ENCODE results near the gene PTPA.

The PTPA gene

DNA sequence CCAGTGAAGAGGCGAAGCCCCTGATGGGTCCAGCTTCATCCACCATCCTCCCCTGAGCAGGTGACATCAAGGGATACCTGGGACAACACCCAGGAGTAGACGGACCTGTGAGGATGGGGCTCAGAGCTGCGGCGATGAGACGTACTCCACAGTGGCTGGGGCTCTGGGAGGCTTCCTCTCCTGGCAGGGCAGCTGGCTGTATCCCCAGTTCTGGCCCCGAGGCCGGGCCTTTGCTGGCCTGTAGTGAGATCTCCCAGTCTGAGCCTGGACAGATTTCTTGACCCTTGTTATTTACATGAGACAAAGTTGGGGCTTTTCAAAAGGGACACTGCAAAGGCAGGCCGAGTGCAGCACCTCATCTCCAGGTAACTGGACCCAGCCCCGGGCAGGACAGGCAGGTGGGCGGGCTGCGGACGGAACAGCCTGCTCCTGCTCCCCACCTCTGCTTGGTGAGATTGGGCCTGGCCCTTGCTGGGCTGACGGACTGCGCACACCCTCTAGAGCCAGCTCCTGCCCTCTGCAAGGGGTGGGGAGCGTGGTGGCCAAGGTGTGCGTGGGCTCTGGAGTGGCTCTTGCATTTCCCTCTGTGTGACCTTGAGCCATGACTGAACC is 43.8 kb downstream of the PTPA start:
- Histone ChIP-seq H3K79me2 (ENCODE audit: low read length) (no peaks in the 10 kb centered on the region), H3K4me3 (ENCODE audit: low read length) (no peak overlapping the region), H3K27me3 (ENCODE audit: low read depth, low read length) (no peaks in the 10 kb centered on the region), H4K20me1 (ENCODE audit: insufficient read depth, low read length) (no peaks in the 10 kb centered on the region), H2AFZ (ENCODE audit: low read depth, low read length) (no peak overlapping the region), H3K9me3 (ENCODE audit: insufficient read depth, low read length) (no peaks in the 10 kb centered on the region), H3K36me3 (replicated peaks; ENCODE audit: low read depth, low read length) (no peaks in the 10 kb centered on the region), H3K4me2 (ENCODE audit: low read length) (no peak overlapping the region), H3K9ac (ENCODE audit: low read length) (no peak overlapping the region), H3K4me1 (ENCODE audit: low read length) (no peaks in the 10 kb centered on the region), H3K27ac (ENCODE audit: low read length) (no peak overlapping the region)
- no peak for TF ChIP-seq EZH2phosphoT487 (IDR thresholded peaks at IDR 0.05; ENCODE audit: low read depth)
- TF ChIP-seq, protein P1, sequence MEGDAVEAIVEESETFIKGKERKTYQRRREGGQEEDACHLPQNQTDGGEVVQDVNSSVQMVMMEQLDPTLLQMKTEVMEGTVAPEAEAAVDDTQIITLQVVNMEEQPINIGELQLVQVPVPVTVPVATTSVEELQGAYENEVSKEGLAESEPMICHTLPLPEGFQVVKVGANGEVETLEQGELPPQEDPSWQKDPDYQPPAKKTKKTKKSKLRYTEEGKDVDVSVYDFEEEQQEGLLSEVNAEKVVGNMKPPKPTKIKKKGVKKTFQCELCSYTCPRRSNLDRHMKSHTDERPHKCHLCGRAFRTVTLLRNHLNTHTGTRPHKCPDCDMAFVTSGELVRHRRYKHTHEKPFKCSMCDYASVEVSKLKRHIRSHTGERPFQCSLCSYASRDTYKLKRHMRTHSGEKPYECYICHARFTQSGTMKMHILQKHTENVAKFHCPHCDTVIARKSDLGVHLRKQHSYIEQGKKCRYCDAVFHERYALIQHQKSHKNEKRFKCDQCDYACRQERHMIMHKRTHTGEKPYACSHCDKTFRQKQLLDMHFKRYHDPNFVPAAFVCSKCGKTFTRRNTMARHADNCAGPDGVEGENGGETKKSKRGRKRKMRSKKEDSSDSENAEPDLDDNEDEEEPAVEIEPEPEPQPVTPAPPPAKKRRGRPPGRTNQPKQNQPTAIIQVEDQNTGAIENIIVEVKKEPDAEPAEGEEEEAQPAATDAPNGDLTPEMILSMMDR (IDR thresholded peaks at IDR 0.05; ENCODE audit: low read depth, low read length): no peak

DNA sequence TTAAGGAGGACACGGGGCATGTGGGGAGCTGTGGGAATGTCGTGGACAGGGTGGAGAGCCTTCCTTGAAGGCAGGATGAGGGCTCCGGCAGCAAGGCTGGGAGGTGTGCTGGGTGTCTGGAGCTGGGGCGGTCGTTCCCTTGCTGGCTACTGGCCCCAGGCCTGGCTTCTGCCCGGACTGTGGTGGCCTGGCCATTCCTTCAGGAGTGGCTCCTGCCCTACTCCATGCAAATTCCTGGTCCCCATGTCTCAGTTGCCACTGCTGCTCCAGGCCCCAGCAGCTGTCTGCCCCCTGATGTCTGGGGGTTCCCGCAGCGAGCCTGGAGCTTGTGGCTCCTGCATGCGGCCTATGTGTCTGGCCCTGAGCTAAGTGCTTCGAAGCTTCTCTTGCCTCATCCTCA is 44.9 kb downstream of the PTPA start:
- H3K79me2 ChIP-seq (ENCODE audit: low read length): no peaks in the 10 kb centered on the region

DNA sequence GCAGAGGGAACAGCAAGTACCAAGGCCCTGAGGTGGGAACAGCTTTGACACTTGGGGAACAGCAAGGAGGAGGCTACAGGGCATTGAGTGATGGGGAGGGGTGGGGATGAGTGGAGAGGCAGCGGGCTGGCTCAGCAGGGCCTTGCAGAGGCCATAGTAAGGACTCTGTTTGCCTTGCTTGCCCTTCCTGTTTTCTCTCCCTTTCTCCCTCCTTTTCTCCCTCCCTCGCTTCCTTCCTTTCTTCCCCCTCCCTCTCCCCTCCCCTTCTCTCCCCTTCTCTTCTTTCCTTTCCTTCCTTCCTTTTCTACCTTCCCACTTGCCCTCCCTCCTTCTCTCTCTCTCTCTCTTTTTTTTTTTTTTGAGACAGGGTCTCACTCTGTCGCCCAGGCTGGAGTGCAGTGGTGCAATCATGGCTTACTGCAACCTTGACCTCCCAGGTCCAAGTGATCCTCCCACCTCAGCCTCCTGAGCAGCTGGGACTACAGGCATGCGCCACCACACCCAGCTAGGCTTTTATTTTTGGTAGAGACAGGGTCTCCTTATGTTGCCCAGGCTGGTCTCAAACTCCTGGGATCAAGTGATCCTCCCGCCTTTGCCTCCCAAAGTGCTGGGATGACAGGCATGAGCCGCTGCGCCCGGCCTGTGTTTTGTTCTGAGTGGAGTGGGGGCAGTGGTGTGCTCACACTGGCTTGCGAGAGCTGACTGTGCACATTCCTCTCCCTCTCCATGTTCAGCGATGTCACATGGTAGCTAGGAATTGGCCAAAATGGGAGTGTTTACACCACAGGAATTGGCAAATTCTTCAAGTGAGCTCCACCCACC is 49.7 kb downstream of the PTPA start:
- TF ChIP-seq, protein P1 (IDR thresholded peaks at IDR 0.05; ENCODE audit: low read depth, low read length): no peak
- TF ChIP-seq EZH2phosphoT487 (IDR thresholded peaks at IDR 0.05; ENCODE audit: low read depth): no peak
- Histone ChIP-seq H3K4me2 (ENCODE audit: low read length) (no peak overlapping the region), H3K9ac (ENCODE audit: low read length) (no peak overlapping the region)

More for the DNA sequence above, 44.9 kb downstream of the PTPA start:
- H4K20me1 ChIP-seq (ENCODE audit: insufficient read depth, low read length): no peaks in the 10 kb centered on the region
- no peaks in the 10 kb centered on the region for H3K27me3 ChIP-seq (ENCODE audit: low read depth, low read length)
- no peak overlapping the region for H3K27ac ChIP-seq (ENCODE audit: low read length)
- H2AFZ ChIP-seq (ENCODE audit: low read depth, low read length): no peak overlapping the region
- TF ChIP-seq, protein P1 (IDR thresholded peaks at IDR 0.05; ENCODE audit: low read depth, low read length): no peak
- TF ChIP-seq EZH2phosphoT487 (IDR thresholded peaks at IDR 0.05; ENCODE audit: low read depth): no peak
- no peaks in the 10 kb centered on the region for H3K4me1 ChIP-seq (ENCODE audit: low read length)
- H3K4me3 ChIP-seq (ENCODE audit: low read length): no peak overlapping the region
- no peaks in the 10 kb centered on the region for H3K9me3 ChIP-seq (ENCODE audit: insufficient read depth, low read length)
- no peaks in the 10 kb centered on the region for H3K36me3 ChIP-seq (replicated peaks; ENCODE audit: low read depth, low read length)
- H3K4me2 ChIP-seq (ENCODE audit: low read length): no peak overlapping the region
- no peak overlapping the region for H3K9ac ChIP-seq (ENCODE audit: low read length)

DNA sequence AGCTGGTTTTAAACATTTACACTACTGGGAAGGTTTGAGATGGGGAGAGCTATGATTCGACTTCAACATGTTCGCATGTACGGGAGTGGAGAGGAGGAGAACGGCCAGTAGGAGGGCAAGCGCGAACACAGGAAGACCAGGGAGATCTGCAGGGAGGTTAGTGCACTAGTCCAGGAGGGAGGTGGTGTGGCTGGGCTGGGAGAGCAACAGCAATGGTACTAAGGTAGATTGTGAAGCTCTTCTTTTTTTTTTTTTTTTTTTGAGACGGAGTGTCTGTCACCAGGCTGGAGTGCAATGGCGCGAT is 50.3 kb downstream of the PTPA start:
- Histone ChIP-seq H3K36me3 (replicated peaks; ENCODE audit: low read depth, low read length) (no peaks in the 10 kb centered on the region), H3K4me2 (ENCODE audit: low read length) (no peak overlapping the region), H3K79me2 (ENCODE audit: low read length) (no peaks in the 10 kb centered on the region), H3K4me1 (ENCODE audit: low read length) (no peaks in the 10 kb centered on the region), H3K27me3 (ENCODE audit: low read depth, low read length) (no peaks in the 10 kb centered on the region), H3K27ac (ENCODE audit: low read length) (no peak overlapping the region), H2AFZ (ENCODE audit: low read depth, low read length) (no peak overlapping the region), H4K20me1 (ENCODE audit: insufficient read depth, low read length) (no peaks in the 10 kb centered on the region), H3K9ac (ENCODE audit: low read length) (no peak overlapping the region), H3K4me3 (ENCODE audit: low read length) (no peak overlapping the region), H3K9me3 (ENCODE audit: insufficient read depth, low read length) (no peaks in the 10 kb centered on the region)
- no peak for TF ChIP-seq EZH2phosphoT487 (IDR thresholded peaks at IDR 0.05; ENCODE audit: low read depth)
- TF ChIP-seq, protein P1 (IDR thresholded peaks at IDR 0.05; ENCODE audit: low read depth, low read length): no peak

More for the DNA sequence above, 49.7 kb downstream of the PTPA start:
- Histone ChIP-seq H3K9me3 (ENCODE audit: insufficient read depth, low read length) (no peaks in the 10 kb centered on the region), H3K79me2 (ENCODE audit: low read length) (no peaks in the 10 kb centered on the region), H3K4me3 (ENCODE audit: low read length) (no peak overlapping the region), H3K27ac (ENCODE audit: low read length) (no peak overlapping the region), H2AFZ (ENCODE audit: low read depth, low read length) (no peak overlapping the region), H4K20me1 (ENCODE audit: insufficient read depth, low read length) (no peaks in the 10 kb centered on the region), H3K27me3 (ENCODE audit: low read depth, low read length) (no peaks in the 10 kb centered on the region), H3K36me3 (replicated peaks; ENCODE audit: low read depth, low read length) (no peaks in the 10 kb centered on the region), H3K4me1 (ENCODE audit: low read length) (no peaks in the 10 kb centered on the region)
